Activated naive CD8-positive, alpha-beta T cell treated with anti-CD3 and anti-CD28 coated beads, Interleukin-2, amount 10 ng/mL, durations not matched to agents 7 days and 5 days (primary cell): ENCODE data around the gene TSPAN16. TPM values are rescaled to one million over a fixed set of nuclear protein-coding genes. Genes with fewer than 3 reads are reported as not detected.
"Not testable (repeated sequence)": the region's sequence is repeated elsewhere in the genome, so short reads cannot be mapped to it uniquely, and the experiment has no call there.

Experiments
- ATAC-seq: fragments of 150-1000 bp; cut with Tn5 transposase; one replicate; pipeline ENCODE4 v1.10.0; 2021; ENCODE audit warnings: low read depth, moderate library complexity
- POLR2A ChIA-PET: fragments of 350-600 bp; sonication (Branson Sonifier 250); formaldehyde crosslinking; loops from one replicate; lab custom pipeline; 2021; ENCODE audit warnings: antibody characterized with exemption; lab: Charles Lee
- DNase-seq: peaks from one replicate; pipeline ENCODE4 v3.0.0; 2021
- H3K27ac Mint-ChIP-seq: one replicate; pipeline ENCODE4 v1.8.0; 2022; ENCODE audit warnings: mild to moderate bottlenecking, mixed read lengths
- H3K27me3 Mint-ChIP-seq: one replicate; pipeline ENCODE4 v1.8.0; 2022; ENCODE audit warnings: mild to moderate bottlenecking, moderate library complexity, mixed read lengths
- H3K36me3 Mint-ChIP-seq: one replicate; pipeline ENCODE4 v1.8.0; 2021; ENCODE audit warnings: mild to moderate bottlenecking, mixed read lengths
- H3K4me1 Mint-ChIP-seq: one replicate; pipeline ENCODE4 v1.8.0; 2021; ENCODE audit warnings: mixed read lengths
- H3K4me3 Mint-ChIP-seq: one replicate; pipeline ENCODE4 v1.8.0; 2022; ENCODE audit warnings: mild to moderate bottlenecking, moderate library complexity, mixed read lengths
- H3K9me3 Mint-ChIP-seq: one replicate; pipeline ENCODE4 v1.8.0; 2021; ENCODE audit warnings: mixed read lengths
- total RNA-seq, 2 experiments: library from RNA; stranded (reverse); gene quantifications; one replicate each; pipeline ENCODE4 v1.2.3, GENCODE V29; 2021

TSPAN16 gene
- total RNA-seq, 2 experiments from 2014 or later, result not detected

GRCh38 chr19:11346104-11346940, 50.4 kb downstream of the TSPAN16 start, which contains the start of the genes CCDC159 and TMEM205:
Gene CCDC159 (plus strand): TSS chr19:11346519. CDS start chr19:11346607, 88 bp downstream.
Gene TMEM205 (minus strand): TSS chr19:11346268. CDS start chr19:11345619, 649 bp downstream.
- peak within 1 kb of the TSS; percentile 90 for H3K27ac Mint-ChIP-seq
- ATAC-seq, result peak; percentile 99
- DNase-seq, result peak; percentile 93
- POLR2A ChIA-PET, result interaction anchor here (0.8 to 2.4 kb wide), 7 partner anchors 9 to 60 kb away, joined by 3 to 23 read pairs (median 5); partner anchors contain the start of gene SWSAP1
- peaks cover 7% of the 10 kb centered on the region for H3K9me3 Mint-ChIP-seq
- peaks cover 22% of the 10 kb centered on the region for H3K4me1 Mint-ChIP-seq
- peaks cover 6% of the 10 kb centered on the region for H3K36me3 Mint-ChIP-seq
- no peaks in the 10 kb centered on the region for H3K27me3 Mint-ChIP-seq
- peak within 1 kb of the TSS; percentile 92 for H3K4me3 Mint-ChIP-seq

GRCh38 chr19:11347546-11348039, 51.6 kb downstream of the TSPAN16 start:
- peak overlapping the region; percentile 92 for H3K4me3 Mint-ChIP-seq
- peaks cover 22% of the 10 kb centered on the region for H3K4me1 Mint-ChIP-seq
- peak overlapping the region; percentile 32 for H3K27ac Mint-ChIP-seq
- H3K36me3 Mint-ChIP-seq, result peaks cover 4% of the 10 kb centered on the region
- peaks cover 7% of the 10 kb centered on the region for H3K9me3 Mint-ChIP-seq
- H3K27me3 Mint-ChIP-seq, result no peaks in the 10 kb centered on the region
- ATAC-seq, result no peak
- no peak for DNase-seq
- POLR2A ChIA-PET, result interaction anchor here (1.6 to 2.4 kb wide), 3 partner anchors 15 to 28 kb away, joined by 5 to 23 read pairs (median 13); partner anchors contain the start of gene SWSAP1

GRCh38 chr19:11349171-11349570, 53.2 kb downstream of the TSPAN16 start:
- peaks cover 22% of the 10 kb centered on the region for H3K4me1 Mint-ChIP-seq
- H3K27ac Mint-ChIP-seq, result no peak overlapping the region
- ATAC-seq (no peak), DNase-seq (no peak)
- H3K4me3 Mint-ChIP-seq, result no peak overlapping the region
- peaks cover 1% of the 10 kb centered on the region for H3K27me3 Mint-ChIP-seq
- H3K9me3 Mint-ChIP-seq, result peaks cover 7% of the 10 kb centered on the region
- peaks cover 4% of the 10 kb centered on the region for H3K36me3 Mint-ChIP-seq
- POLR2A ChIA-PET, result interaction anchor here (1.2 kb wide), 1 partner anchor 26 kb away, joined by 3 read pairs; no protein-coding TSS in a partner anchor

GRCh38 chr19:11354102-11354501, 58.1 kb downstream of the TSPAN16 start:
- POLR2A ChIA-PET, H3K36me3 Mint-ChIP-seq, H3K4me1 Mint-ChIP-seq, H3K27ac Mint-ChIP-seq, DNase-seq, H3K4me3 Mint-ChIP-seq, H3K9me3 Mint-ChIP-seq, ATAC-seq: not testable (repeated sequence)
- H3K27me3 Mint-ChIP-seq, result peaks cover 22% of the 10 kb centered on the region

GRCh38 chr19:11355160-11356073, 59.5 kb downstream of the TSPAN16 start, which contains the start of gene PLPPR2:
Gene PLPPR2 (plus strand): TSS chr19:11355432. CDS start chr19:11357674, 2,242 bp downstream.
- POLR2A ChIA-PET, result no interaction called here
- H3K27ac Mint-ChIP-seq, result no peak within 1 kb of the TSS

GRCh38 chr19:11356074-11356397, 60.1 kb downstream of the TSPAN16 start:
- POLR2A ChIA-PET, result no interaction called here
- peaks cover 5% of the 10 kb centered on the region for H3K4me1 Mint-ChIP-seq
- H3K27me3 Mint-ChIP-seq, result peaks cover 24% of the 10 kb centered on the region
- H3K9me3 Mint-ChIP-seq, result no peaks in the 10 kb centered on the region
- no peak for ATAC-seq
- no peak for DNase-seq
- peak overlapping the region; percentile 62 for H3K4me3 Mint-ChIP-seq
- no peak overlapping the region for H3K27ac Mint-ChIP-seq
- H3K36me3 Mint-ChIP-seq, result peaks cover 2% of the 10 kb centered on the region

More at GRCh38 chr19:11355160-11356073, 59.5 kb downstream of the TSPAN16 start, which contains the start of gene PLPPR2:
- H3K4me3 Mint-ChIP-seq, result peak within 1 kb of the TSS; percentile 62
- ATAC-seq (peak; percentile 82), DNase-seq (peak; percentile 87)
- H3K4me1 Mint-ChIP-seq, result peaks cover 5% of the 10 kb centered on the region
- no peaks in the 10 kb centered on the region for H3K9me3 Mint-ChIP-seq
- peaks cover 2% of the 10 kb centered on the region for H3K36me3 Mint-ChIP-seq
- H3K27me3 Mint-ChIP-seq, result peaks cover 24% of the 10 kb centered on the region

GRCh38 chr19:11356676-11357550, 61.0 kb downstream of the TSPAN16 start:
- Mint-ChIP-seq H3K27ac (no peak overlapping the region), H3K27me3 (peaks cover 24% of the 10 kb centered on the region), H3K4me1 (peaks cover 7% of the 10 kb centered on the region), H3K9me3 (no peaks in the 10 kb centered on the region), H3K36me3 (peaks cover 2% of the 10 kb centered on the region), H3K4me3 (no peak overlapping the region)
- POLR2A ChIA-PET, result no interaction called here
- no peak for DNase-seq
- ATAC-seq, result no peak

GRCh38 chr19:11359421-11359820, 63.5 kb downstream of the TSPAN16 start:
- no peak overlapping the region for H3K27ac Mint-ChIP-seq
- POLR2A ChIA-PET, result no interaction called here
- DNase-seq (no peak), ATAC-seq (no peak)
- no peak overlapping the region for H3K4me3 Mint-ChIP-seq
- H3K36me3 Mint-ChIP-seq, result peaks cover 2% of the 10 kb centered on the region
- peaks cover 22% of the 10 kb centered on the region for H3K27me3 Mint-ChIP-seq
- peaks cover 7% of the 10 kb centered on the region for H3K4me1 Mint-ChIP-seq
- H3K9me3 Mint-ChIP-seq, result no peaks in the 10 kb centered on the region

- H3K9me3 Mint-ChIP-seq, result no peaks in the 10 kb centered on the region
- H3K36me3 Mint-ChIP-seq, result no peaks in the 10 kb centered on the region
- ATAC-seq (no peak), DNase-seq (no peak)
- H3K27me3 Mint-ChIP-seq, result peaks cover 16% of the 10 kb centered on the region
- POLR2A ChIA-PET, result interaction anchor here (1.1 kb wide), 1 partner anchor 37 kb away, joined by 4 read pairs; no protein-coding TSS in a partner anchor
- H3K4me3 Mint-ChIP-seq, result no peak overlapping the region
- no peak overlapping the region for H3K27ac Mint-ChIP-seq
- peaks cover 1% of the 10 kb centered on the region for H3K4me1 Mint-ChIP-seq
Observed at GRCh38 chr19:11361037-11361770, 65.2 kb downstream of the TSPAN16 start.

GRCh38 chr19:11361771-11362731, 66.1 kb downstream of the TSPAN16 start:
- ATAC-seq (no peak), DNase-seq (no peak)
- Mint-ChIP-seq H3K4me3 (no peak overlapping the region), H3K27me3 (peaks cover 10% of the 10 kb centered on the region), H3K4me1 (peaks cover 1% of the 10 kb centered on the region), H3K36me3 (peaks cover 1% of the 10 kb centered on the region), H3K27ac (no peak overlapping the region), H3K9me3 (no peaks in the 10 kb centered on the region)
- POLR2A ChIA-PET, result interaction anchor here (1.1 kb wide), 1 partner anchor 38 kb away, joined by 4 read pairs; no protein-coding TSS in a partner anchor

GRCh38 chr19:11363881-11364280, 67.9 kb downstream of the TSPAN16 start:
- Mint-ChIP-seq H3K27me3 (peaks cover 3% of the 10 kb centered on the region), H3K9me3 (no peaks in the 10 kb centered on the region), H3K27ac (no peak overlapping the region), H3K4me1 (peaks cover 1% of the 10 kb centered on the region), H3K4me3 (no peak overlapping the region), H3K36me3 (peaks cover 1% of the 10 kb centered on the region)
- DNase-seq (no peak), ATAC-seq (no peak)
- POLR2A ChIA-PET, result interaction anchor here (1.2 kb wide), 1 partner anchor 17 kb away, joined by 3 read pairs; no protein-coding TSS in a partner anchor
